ENCODE measurements around the gene CLCA4. TPM values are rescaled to one million over a fixed set of nuclear protein-coding genes. Genes with fewer than 3 reads are reported as not detected.

The CLCA4 gene
- total and polyA plus RNA-seq, 2 of the 4 experiments (the other 2 are of a cell fraction) = not detected

- Histone ChIP-seq H3K9me3 (ENCODE audit: control insufficient read depth, insufficient read depth, low read length) (no peaks in the 10 kb centered on the region), H4K8ac (ENCODE audit: low read depth in 2 of 2, low read length in 2 of 2) (no peak overlapping the region), H3K27ac (ENCODE audit: insufficient read depth, low read length) (no peak overlapping the region), H3K79me1 (ENCODE audit: low read depth in 1 of 2, low read length in 2 of 2) (no peaks in the 10 kb centered on the region), H3K14ac (replicated peaks; ENCODE audit: low read depth, low read length) (no peak overlapping the region), H3K4me1 (ENCODE audit: control insufficient read depth, insufficient read depth, low read length) (no peaks in the 10 kb centered on the region), H2BK120ac (ENCODE audit: low read depth, low read length) (no peak overlapping the region), H3K56ac (ENCODE audit: extremely low read depth, insufficient read depth, low read length) (no peak overlapping the region), H2BK15ac (ENCODE audit: low read depth, low read length) (no peak overlapping the region), H3K4ac (ENCODE audit: low read depth, low read length) (no peak overlapping the region), H3K27me3 (ENCODE audit: control insufficient read depth, insufficient read depth, low read length) (no peaks in the 10 kb centered on the region), H2BK5ac (ENCODE audit: low read depth, low read length, poor library complexity, severe bottlenecking) (no peak overlapping the region), H3K36me3 (ENCODE audit: control insufficient read depth, insufficient read depth, low read length) (no peaks in the 10 kb centered on the region), H3K23ac (ENCODE audit: low read depth, low read length) (no peak overlapping the region), H2AK5ac (ENCODE audit: low read depth, low read length) (no peak overlapping the region), H4K91ac (ENCODE audit: insufficient read depth, low read depth, low read length) (no peak overlapping the region), H3K9ac (ENCODE audit: low read depth, low read length) (no peak overlapping the region), H3K18ac (ENCODE audit: low read depth, low read length) (no peak overlapping the region), H3K9me1 (ENCODE audit: insufficient read depth, low read length) (no peaks in the 10 kb centered on the region), H2AFZ (replicated peaks; ENCODE audit: low read length, poor library complexity) (no peak overlapping the region), H4K20me1 (ENCODE audit: insufficient read depth, low read length) (no peaks in the 10 kb centered on the region), H3K4me2 (ENCODE audit: low read depth, low read length) (no peak overlapping the region), H2AK9ac (replicated peaks; ENCODE audit: low read depth, low read length, poor library complexity) (no peak overlapping the region), H3K4me3 (ENCODE audit: insufficient read depth, low read depth, low read length) (no peak overlapping the region), H4K5ac (ENCODE audit: low read depth, low read length) (no peak overlapping the region), H2BK20ac (ENCODE audit: low read depth, low read length) (no peak overlapping the region)
- in situ Hi-C loops (cut with MboI; ENCODE audit: low sequenced_read_pairs) (no loop called here), dilution Hi-C loops (cut with HindIII; ENCODE audit: low sequenced_read_pairs, unreplicated experiment) (no loop called here), intact Hi-C loops (cut with micrococcal nuclease) (no loop called here)
- ChIA-PET POLR2A (ENCODE audit: unreplicated experiment) (no interaction called here), CTCF (no interaction called here)
- DNase-seq = no peak
- no CpG with 5 or more reads among the region's 4 CpGs for WGBS, 2 experiments (ENCODE audit: extremely low coverage in 2 of 2, insufficient read length in 1 of 2)
- no TSS peak for BruUV-seq (replicated peaks)
- ATAC-seq (ENCODE audit: low read depth) = no peak
- TF ChIP-seq CEBPB (IDR thresholded peaks at IDR 0.05; ENCODE audit: low read depth, low read length) (no peak), RFX5 (IDR thresholded peaks at IDR 0.05; ENCODE audit: low read depth, low read length) (no peak)
Measured at GRCh38 chr1:86527306-86527705, 19.6 kb upstream of the CLCA4 start.
